ENCODE data around the gene TMPRSS9. TPM values are rescaled to one million over a fixed set of nuclear protein-coding genes. Genes with fewer than 3 reads are reported as not detected.

TMPRSS9 gene
- total RNA-seq, 3 donors from 2014 or later (not counting 1 experiment from before 2014, with no cell fraction given): not detected

- WGBS (ENCODE audit: insufficient coverage): 90% methylated on average over 13 of the region's 13 CpGs
- Mint-ChIP-seq H3K27ac (no peak overlapping the region), H3K27me3 (ENCODE audit: low read depth in 2 of 2) (peaks cover 0 to 4% of the 10 kb centered on the region in 2 donors), H3K4me1 (no peaks in the 10 kb centered on the region), H3K4me3 (no peak overlapping the region), H3K36me3 (no peaks in the 10 kb centered on the region), H3K9me3 (peaks cover 2% of the 10 kb centered on the region in 2 donors)
- Histone ChIP-seq H3K4me1 (ENCODE audit: control insufficient read depth, insufficient read depth, low read length) (peaks cover 4% of the 10 kb centered on the region), H3K9me3 (ENCODE audit: control insufficient read depth, insufficient read depth, low read length) (no peaks in the 10 kb centered on the region), H3K4me3 (ENCODE audit: low read length) (no peak overlapping the region), H3K27ac (ENCODE audit: low read length) (no peak overlapping the region), H3K27me3 (ENCODE audit: control insufficient read depth, insufficient read depth, low read length) (no peaks in the 10 kb centered on the region), H3K36me3 (ENCODE audit: control insufficient read depth, insufficient read depth, low read length) (no peaks in the 10 kb centered on the region)
- no peak for TF ChIP-seq CTCF (IDR thresholded peaks at IDR 0.05)
- intact Hi-C loops (cut with micrococcal nuclease): no loop called here
- DNase-seq: no peak
- ATAC-seq: no peak
Measured at GRCh38 chr19:2382530-2383222, 22.6 kb downstream of the TMPRSS9 start.

GRCh38 chr19:2385053-2385721 lies 25.1 kb downstream of the TMPRSS9 start:
- Histone ChIP-seq H3K4me1 (ENCODE audit: control insufficient read depth, insufficient read depth, low read length) (peaks cover 4% of the 10 kb centered on the region), H3K4me3 (ENCODE audit: low read length) (no peak overlapping the region), H3K9me3 (ENCODE audit: control insufficient read depth, insufficient read depth, low read length) (no peaks in the 10 kb centered on the region), H3K27me3 (ENCODE audit: control insufficient read depth, insufficient read depth, low read length) (no peaks in the 10 kb centered on the region), H3K27ac (ENCODE audit: low read length) (no peak overlapping the region), H3K36me3 (ENCODE audit: control insufficient read depth, insufficient read depth, low read length) (no peaks in the 10 kb centered on the region)
- no peak overlapping the region for H3K4me3 Mint-ChIP-seq
- H3K4me1 Mint-ChIP-seq: no peaks in the 10 kb centered on the region
- peaks cover 0 to 3% of the 10 kb centered on the region in 2 donors for H3K27me3 Mint-ChIP-seq (ENCODE audit: low read depth in 2 of 2)
- peak in 1 of 3 donors; percentile 61 for ATAC-seq
- no peaks in the 10 kb centered on the region for H3K36me3 Mint-ChIP-seq
- intact Hi-C loops (cut with micrococcal nuclease): no loop called here
- TF ChIP-seq CTCF (IDR thresholded peaks at IDR 0.05): no peak
- WGBS (ENCODE audit: insufficient coverage): 40% methylated on average over 37 of the region's 37 CpGs
- no peak overlapping the region for H3K27ac Mint-ChIP-seq
- DNase-seq: peak in 1 of 2 donors; percentile 28
- H3K9me3 Mint-ChIP-seq: no peaks in the 10 kb centered on the region

GRCh38 chr19:2387367-2388288 lies 27.6 kb downstream of the TMPRSS9 start:
- 87% methylated on average over 20 of the region's 20 CpGs for WGBS (ENCODE audit: insufficient coverage)
- Histone ChIP-seq H3K9me3 (ENCODE audit: control insufficient read depth, insufficient read depth, low read length) (no peaks in the 10 kb centered on the region), H3K27me3 (ENCODE audit: control insufficient read depth, insufficient read depth, low read length) (no peaks in the 10 kb centered on the region), H3K36me3 (ENCODE audit: control insufficient read depth, insufficient read depth, low read length) (no peaks in the 10 kb centered on the region), H3K4me1 (ENCODE audit: control insufficient read depth, insufficient read depth, low read length) (peaks cover 6% of the 10 kb centered on the region), H3K27ac (ENCODE audit: low read length) (no peak overlapping the region), H3K4me3 (ENCODE audit: low read length) (no peak overlapping the region)
- no peaks in the 10 kb centered on the region for H3K36me3 Mint-ChIP-seq
- DNase-seq (no peak), ATAC-seq (no peak)
- H3K27ac Mint-ChIP-seq: peak overlapping the region in 1 of 2 donors; percentile 62
- H3K27me3 Mint-ChIP-seq (ENCODE audit: low read depth in 2 of 2): peaks cover 6% of the 10 kb centered on the region in 2 donors
- H3K4me1 Mint-ChIP-seq: peaks cover 5% of the 10 kb centered on the region in 2 donors
- intact Hi-C loops (cut with micrococcal nuclease): no loop called here
- H3K9me3 Mint-ChIP-seq: no peaks in the 10 kb centered on the region
- no peak overlapping the region for H3K4me3 Mint-ChIP-seq
- TF ChIP-seq CTCF (IDR thresholded peaks at IDR 0.05): no peak

Data from natural killer cell (primary cell).